HG03045 (cell line): ENCODE data around the gene IRF1.
"Not testable (repeated sequence)": the region's sequence is repeated elsewhere in the genome, so short reads cannot be mapped to it uniquely, and the experiment has no call there.

Experiments used
- ATAC-seq: cut with Tn5 transposase; IDR thresholded peaks from one replicate; pipeline ENCODE4 v1.9.1; 2021; ENCODE audit warnings: mild to moderate bottlenecking, moderate library complexity; ENCODE audit not compliant: unreplicated experiment

IRF1 gene

GRCh38 chr5:132444841-132445639 lies 45.5 kb downstream of the IRF1 start:
- no peak for ATAC-seq

GRCh38 chr5:132444061-132444460 lies 46.5 kb downstream of the IRF1 start:
- no peak for ATAC-seq

GRCh38 chr5:132439521-132440089 lies 51.0 kb downstream of the IRF1 start:
- no peak for ATAC-seq

GRCh38 chr5:132438917-132439316 lies 51.7 kb downstream of the IRF1 start:
- no peak for ATAC-seq

- ATAC-seq, result not testable (repeated sequence)
Measured at GRCh38 chr5:132438267-132438645, 52.3 kb downstream of the IRF1 start.

- ATAC-seq, result peak; percentile 77
Measured at GRCh38 chr5:132437604-132438266, 52.8 kb downstream of the IRF1 start.

- ATAC-seq, result no peak
Measured at GRCh38 chr5:132436936-132437335, 53.6 kb downstream of the IRF1 start.

- ATAC-seq, result no peak
Measured at GRCh38 chr5:132435886-132436285, 54.7 kb downstream of the IRF1 start.

GRCh38 chr5:132435447-132435846 lies 55.1 kb downstream of the IRF1 start:
- no peak for ATAC-seq

- ATAC-seq, result no peak
Measured at GRCh38 chr5:132434416-132435286, 55.9 kb downstream of the IRF1 start.

- no peak for ATAC-seq
Measured at GRCh38 chr5:132433141-132433540, 57.4 kb downstream of the IRF1 start.

GRCh38 chr5:132431632-132432031 lies 58.9 kb downstream of the IRF1 start:
- ATAC-seq, result no peak
